Thyroid gland (tissue), 4 donors: ENCODE data around the gene H2BW1.

Source experiments
- CTCF ChIP-seq, 6 experiments: fragments of 200-600 bp in 3 of 6; fragments of 450-650 bp in 3 of 6; sonication (generic) in 3 of 6; IDR thresholded peaks; one replicate each; pipeline ENCODE4 v1.5.1; 2016 to 2019; ENCODE audit warnings: antibody characterized with exemption in 6 of 6, mild to moderate bottlenecking in 2 of 6, inconsistent platforms in 1 of 6, moderate library complexity in 1 of 6
- POLR2A ChIP-seq, 2 donors: fragments of 450-650 bp; IDR thresholded peaks; one replicate each; pipeline ENCODE4 v1.6.1; 2017; ENCODE audit warnings: antibody characterized with exemption in 2 of 2, mild to moderate bottlenecking in 2 of 2, moderate library complexity in 1 of 2

GRCh38 chrX:104013158-104013557 is 350 bp downstream of the H2BW1 start:
- TF ChIP-seq CTCF (IDR thresholded peaks at IDR 0.05): no peak
- TF ChIP-seq POLR2A (IDR thresholded peaks at IDR 0.05): no peak
